ENCODE data around the gene FBXO2.

- TF ChIP-seq FOXK2 (IDR thresholded peaks at IDR 0.05) (no peak), ELF4 (IDR thresholded peaks at IDR 0.05) (no peak), ZNF384 (IDR thresholded peaks at IDR 0.05) (no peak)
These were observed 46.6 kb upstream of the FBXO2 start for GRCh38 chr1:11700601-11701467.
